ENCODE data around the gene CUEDC2. TPM values are rescaled to one million over a fixed set of nuclear protein-coding genes. Genes with fewer than 3 reads are reported as not detected.

Gene CUEDC2
- total and polyA plus RNA-seq, 10 of the 15 experiments (the other 5 are each of a cell fraction or from before 2014, with no cell fraction given): 20.4 to 121 (median 75.0) TPM

- TF ChIP-seq IRF3 (IDR thresholded peaks at IDR 0.05) (no peak), NR2C1 (IDR thresholded peaks at IDR 0.05) (peak; percentile 80), ATF3 (IDR thresholded peaks at IDR 0.05; ENCODE audit: borderline replicate concordance, extremely low read depth, low read depth, low read length) (no peak), SIN3A (IDR thresholded peaks at IDR 0.05; ENCODE audit: low read depth, low read length) (no peak), HDGF (IDR thresholded peaks at IDR 0.05) (no peak; the same call in 1 of the 2 replicates), POLR2AphosphoS2 (IDR thresholded peaks at IDR 0.05; ENCODE audit: low read depth, low read length) (no peak), NRF1 (conservative IDR thresholded peaks at IDR 0.05; ENCODE audit: low read depth, low read length) (no peak), BCLAF1 (IDR thresholded peaks at IDR 0.05) (no peak), LARP7 (IDR thresholded peaks at IDR 0.05) (0 out of 2 replicates have a peak, but pooled peaks have one; percentile 57), ZBTB33 (IDR thresholded peaks at IDR 0.05) (no peak), TCF3 (IDR thresholded peaks at IDR 0.05; ENCODE audit: borderline replicate concordance, insufficient read depth, low read depth, low read length) (no peak), IRF4 (IDR thresholded peaks at IDR 0.05; ENCODE audit: low read depth, low read length) (peak; percentile 43; the same call in 1 of the 2 replicates), JUNB (IDR thresholded peaks at IDR 0.05) (no peak), TBL1XR1 (IDR thresholded peaks at IDR 0.05; ENCODE audit: low read depth, low read length) (0 out of 2 replicates have a peak, but pooled peaks have one; percentile 34), BCL11A (IDR thresholded peaks at IDR 0.05; ENCODE audit: low read depth, low read length) (no peak), NBN (IDR thresholded peaks at IDR 0.05) (peak; percentile 96; the same call in 1 of the 2 replicates), IKZF2 (IDR thresholded peaks at IDR 0.05) (peak in 1 of 2 experiments; percentile 49; a peak in 1 of 4 replicates), ETV6 (conservative IDR thresholded peaks at IDR 0.05 in 1 of 2, IDR thresholded peaks at IDR 0.05 in 1 of 2; ENCODE audit: borderline replicate concordance in 1 of 2, low read depth in 1 of 2) (no peak), SMAD5 (IDR thresholded peaks at IDR 0.05; ENCODE audit: low read depth) (no peak), USF1 (IDR thresholded peaks at IDR 0.05; ENCODE audit: borderline replicate concordance, extremely low read length, insufficient read depth, low read depth, low read length) (no peak), CBFB (IDR thresholded peaks at IDR 0.05; ENCODE audit: low read depth) (no peak), MYC (IDR thresholded peaks at IDR 0.05; ENCODE audit: insufficient read depth, insufficient read length, insufficient replicate concordance, low read length, severe bottlenecking) (no peak)
These were observed at the start of gene CUEDC2 (continued) for GRCh38 chr10:102432162-102432950.
